Transverse colon (tissue), 4 donors: ENCODE measurements around the gene NSMCE3. TPM values are rescaled to one million over a fixed set of nuclear protein-coding genes. Genes with fewer than 3 reads are reported as not detected.

Experiments used
- DNase-seq: peaks from one replicate; pipeline ENCODE4 v3.0.0-alpha.2; 2019
- H3K27ac ChIP-seq, 4 donors: fragments of 200-600 bp; sonication (generic); 2 replicates each; pipeline ENCODE4 v1.5.1; 2016 to 2018; ENCODE audit warnings: inconsistent platforms in 4 of 4
- H3K27me3 ChIP-seq: fragments of 200-600 bp; sonication (generic); 2 replicates; pipeline ENCODE4 v1.5.1; 2017; ENCODE audit warnings: inconsistent platforms
- H3K36me3 ChIP-seq, 4 donors: fragments of 200-600 bp; sonication (generic); 2 replicates each; pipeline ENCODE4 v1.5.1; 2017 to 2019; ENCODE audit warnings: inconsistent platforms in 4 of 4
- H3K4me1 ChIP-seq, 4 donors: fragments of 200-600 bp; sonication (generic); 2 replicates each; pipeline ENCODE4 v1.5.1; 2017 to 2020; ENCODE audit warnings: inconsistent platforms in 4 of 4
- H3K4me3 ChIP-seq, 4 donors: fragments of 200-600 bp; sonication (generic); 1 replicate in 1 of 4; 2 replicates in 3 of 4; pipeline versions ENCODE4 v1.5.1 to v1.6.1; 2017 to 2019; ENCODE audit warnings: inconsistent platforms in 4 of 4
- H3K9me3 ChIP-seq, 2 donors: fragments of 200-600 bp; sonication (generic); 2 replicates each; pipeline ENCODE4 v1.5.1; 2017 to 2019; ENCODE audit warnings: inconsistent platforms in 2 of 2
- EP300 ChIP-seq: sonication (generic); formaldehyde crosslinking; IDR thresholded peaks from one replicate; pipeline ENCODE4 v1.6.1; 2017; ENCODE audit warnings: antibody characterized with exemption, low read depth
- POLR2A ChIP-seq: fragments of 450-650 bp; IDR thresholded peaks from one replicate; pipeline ENCODE4 v1.6.1; 2016; ENCODE audit warnings: antibody characterized with exemption, mild to moderate bottlenecking, moderate library complexity
- POLR2AphosphoS5 ChIP-seq, 3 donors: sonication (generic); formaldehyde crosslinking; IDR thresholded peaks; one replicate each; pipeline ENCODE4 v1.6.1; 2016; ENCODE audit warnings: antibody characterized with exemption in 3 of 3
- WGBS, 2 donors: methylation state at CpG; one replicate each; pipeline ENCODE4 v1.1.5; 2018; ENCODE audit warnings: low coverage in 1 of 2; 5-methylcytosine and 5-hydroxymethylcytosine counted together
- in situ Hi-C, 4 donors: fragments of 200-750 bp; cut with MboI; loops; one replicate each; pipeline versions ENCODE4 v1.15.0 to v1.15.1; 2017; ENCODE audit warnings: low sequenced_read_pairs in 3 of 4, low pct_ligation_motif_present in 1 of 4, low pct_unique_long_range_greater_than_20kb in 1 of 4
- intact Hi-C: fragments of 100-400 bp; cut with DNase I; formaldehyde crosslinking; loops from one replicate; pipeline ENCODE4 v1.15.1; 2023; ENCODE audit warnings: low total_unique reads
- total RNA-seq, 4 donors: library from RNA; depleted of rRNA; stranded (reverse); fragments of >200 nt; gene quantifications; one replicate each; pipeline ENCODE4 v1.1.0, GENCODE V29; 2016
- TF ChIP-seq, protein P1 (sequence below), 5 experiments: fragments of 200-600 bp in 3 of 5; fragments of 450-650 bp in 2 of 5; sonication (generic) in 3 of 5; IDR thresholded peaks; 1 replicate in 2 of 5; 2 replicates in 3 of 5; pipeline ENCODE4 v1.5.1; 2016 to 2017; ENCODE audit warnings: antibody characterized with exemption in 5 of 5, inconsistent platforms in 3 of 5, mild to moderate bottlenecking in 2 of 5, moderate library complexity in 1 of 5

Gene NSMCE3
- total RNA-seq, 4 donors from 2014 or later, result 2.2 to 8.3 (median 5.7) TPM

DNA sequence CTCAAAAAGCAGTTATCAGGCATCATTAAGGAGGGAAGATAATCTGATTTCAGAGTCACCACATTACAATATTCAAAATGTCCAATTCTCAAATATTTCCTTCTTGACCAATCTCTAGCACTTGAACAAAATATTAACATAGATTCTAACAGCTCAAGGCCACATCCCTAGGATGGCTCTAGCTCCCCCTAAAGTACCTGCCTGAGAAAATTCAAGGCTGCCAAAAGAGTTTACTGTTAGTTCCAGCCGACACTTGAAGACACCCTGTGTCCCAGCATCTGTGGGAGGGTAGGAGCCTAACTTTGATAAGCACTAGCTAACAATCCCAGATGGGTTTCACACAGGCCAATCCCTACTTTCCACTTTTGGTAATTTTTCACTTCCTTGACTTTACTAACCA is 10.4 kb downstream of the NSMCE3 start:
- H3K27me3 ChIP-seq, result no peaks in the 10 kb centered on the region
- H3K4me1 ChIP-seq, result no peaks in the 10 kb centered on the region
- H3K9me3 ChIP-seq, result no peaks in the 10 kb centered on the region
- no peak for DNase-seq
- H3K27ac ChIP-seq, result no peak overlapping the region
- H3K4me3 ChIP-seq, result no peak overlapping the region
- intact Hi-C loops (no loop called here), in situ Hi-C loops (no loop called here)
- H3K36me3 ChIP-seq, result no peaks in the 10 kb centered on the region
- TF ChIP-seq, protein P1, sequence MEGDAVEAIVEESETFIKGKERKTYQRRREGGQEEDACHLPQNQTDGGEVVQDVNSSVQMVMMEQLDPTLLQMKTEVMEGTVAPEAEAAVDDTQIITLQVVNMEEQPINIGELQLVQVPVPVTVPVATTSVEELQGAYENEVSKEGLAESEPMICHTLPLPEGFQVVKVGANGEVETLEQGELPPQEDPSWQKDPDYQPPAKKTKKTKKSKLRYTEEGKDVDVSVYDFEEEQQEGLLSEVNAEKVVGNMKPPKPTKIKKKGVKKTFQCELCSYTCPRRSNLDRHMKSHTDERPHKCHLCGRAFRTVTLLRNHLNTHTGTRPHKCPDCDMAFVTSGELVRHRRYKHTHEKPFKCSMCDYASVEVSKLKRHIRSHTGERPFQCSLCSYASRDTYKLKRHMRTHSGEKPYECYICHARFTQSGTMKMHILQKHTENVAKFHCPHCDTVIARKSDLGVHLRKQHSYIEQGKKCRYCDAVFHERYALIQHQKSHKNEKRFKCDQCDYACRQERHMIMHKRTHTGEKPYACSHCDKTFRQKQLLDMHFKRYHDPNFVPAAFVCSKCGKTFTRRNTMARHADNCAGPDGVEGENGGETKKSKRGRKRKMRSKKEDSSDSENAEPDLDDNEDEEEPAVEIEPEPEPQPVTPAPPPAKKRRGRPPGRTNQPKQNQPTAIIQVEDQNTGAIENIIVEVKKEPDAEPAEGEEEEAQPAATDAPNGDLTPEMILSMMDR (IDR thresholded peaks at IDR 0.05), result no peak
- TF ChIP-seq POLR2A, result no peak
- TF ChIP-seq EP300, result no peak
- no peak for TF ChIP-seq POLR2AphosphoS5 (IDR thresholded peaks at IDR 0.05)
- WGBS, 2 donors, result 0 to 38% methylated on average over 1 of the region's 1 CpG

DNA sequence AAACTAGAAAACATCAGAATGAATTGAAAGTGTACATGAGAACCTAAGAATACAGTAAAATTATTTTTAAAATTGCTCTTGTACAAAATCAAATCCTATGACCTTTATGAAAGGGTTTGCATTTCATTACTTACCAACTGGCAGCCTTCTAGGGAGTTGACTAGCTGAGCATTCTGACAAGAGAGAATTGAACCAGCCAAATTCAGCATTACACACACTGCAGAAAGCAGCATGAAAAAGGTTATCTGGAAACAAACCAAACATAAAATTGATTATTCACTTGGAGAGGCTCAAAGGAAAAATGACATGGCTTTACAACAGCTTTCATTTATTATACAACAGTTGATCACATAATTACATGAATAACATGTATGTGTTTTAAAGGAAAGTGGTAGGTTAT is 17.4 kb downstream of the NSMCE3 start:
- no peaks in the 10 kb centered on the region for H3K4me1 ChIP-seq
- intact Hi-C loops, result no loop called here
- H3K9me3 ChIP-seq, result no peaks in the 10 kb centered on the region
- TF ChIP-seq, protein P1 (IDR thresholded peaks at IDR 0.05), result no peak
- TF ChIP-seq POLR2AphosphoS5 (IDR thresholded peaks at IDR 0.05) (no peak), EP300 (no peak)
- in situ Hi-C loops, result no loop called here
- no peak for DNase-seq
- H3K4me3 ChIP-seq, result no peak overlapping the region
- H3K36me3 ChIP-seq, result no peaks in the 10 kb centered on the region
- no peaks in the 10 kb centered on the region for H3K27me3 ChIP-seq
- H3K27ac ChIP-seq, result no peak overlapping the region

DNA sequence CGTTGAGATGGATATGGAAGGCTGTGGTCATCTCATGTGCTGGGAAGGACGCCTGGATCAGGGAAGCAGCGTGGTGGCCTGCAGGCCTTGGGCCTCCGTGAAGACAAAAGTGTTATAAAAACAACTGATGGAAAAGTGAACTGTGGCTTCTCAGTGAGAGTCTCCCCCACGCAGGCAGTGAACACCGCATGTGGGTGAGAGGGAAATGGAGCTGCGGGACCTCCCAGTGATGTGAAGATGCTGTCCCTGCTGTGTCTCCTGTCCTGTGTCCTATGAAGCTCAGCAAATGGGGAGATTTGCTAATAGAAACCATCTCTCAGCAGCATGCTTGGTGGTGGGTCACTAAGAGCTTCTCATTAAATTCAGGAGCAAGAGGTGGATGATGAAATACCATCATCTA is 25.1 kb downstream of the NSMCE3 start:
- WGBS, 2 donors, result 90 to 93% methylated on average over 2 to 7 of the region's 7 CpGs
- TF ChIP-seq POLR2AphosphoS5 (IDR thresholded peaks at IDR 0.05) (no peak), POLR2A (no peak), EP300 (no peak)
- TF ChIP-seq, protein P1 (IDR thresholded peaks at IDR 0.05), result no peak
- H3K9me3 ChIP-seq, result no peaks in the 10 kb centered on the region
- H3K36me3 ChIP-seq, result no peaks in the 10 kb centered on the region
- H3K4me1 ChIP-seq, result no peaks in the 10 kb centered on the region
- intact Hi-C loops (no loop called here), in situ Hi-C loops (no loop called here)
- no peaks in the 10 kb centered on the region for H3K27me3 ChIP-seq
- H3K27ac ChIP-seq, result no peak overlapping the region
- no peak overlapping the region for H3K4me3 ChIP-seq
- DNase-seq, result no peak

DNA sequence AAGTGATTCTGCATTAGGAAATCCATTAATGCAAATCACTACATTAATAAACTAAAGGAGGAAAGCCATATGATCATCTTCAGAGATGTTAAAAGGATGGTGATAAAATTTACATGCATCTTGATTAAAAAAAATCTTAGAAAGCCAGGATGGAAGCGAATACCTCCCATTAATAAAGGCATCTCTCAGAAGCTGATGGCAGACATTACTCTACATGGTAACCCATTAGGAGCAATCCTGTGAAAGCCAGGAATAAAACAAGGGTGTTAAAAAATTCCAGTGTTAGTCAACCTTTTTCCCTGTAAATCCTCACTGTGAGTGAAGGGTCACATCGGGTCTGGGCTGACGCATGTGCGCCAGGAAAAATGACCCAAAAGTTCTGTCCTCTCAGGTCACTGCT is 25.5 kb downstream of the NSMCE3 start:
- Histone ChIP-seq H3K36me3 (no peaks in the 10 kb centered on the region), H3K4me3 (no peak overlapping the region), H3K27me3 (no peaks in the 10 kb centered on the region), H3K9me3 (no peaks in the 10 kb centered on the region), H3K4me1 (no peaks in the 10 kb centered on the region), H3K27ac (no peak overlapping the region)
- WGBS, 2 donors, result 92% methylated on average over 4 of the region's 4 CpGs
- no peak for TF ChIP-seq POLR2A
- TF ChIP-seq EP300, result no peak
- in situ Hi-C loops, result no loop called here
- intact Hi-C loops, result no loop called here
- no peak for DNase-seq

DNA sequence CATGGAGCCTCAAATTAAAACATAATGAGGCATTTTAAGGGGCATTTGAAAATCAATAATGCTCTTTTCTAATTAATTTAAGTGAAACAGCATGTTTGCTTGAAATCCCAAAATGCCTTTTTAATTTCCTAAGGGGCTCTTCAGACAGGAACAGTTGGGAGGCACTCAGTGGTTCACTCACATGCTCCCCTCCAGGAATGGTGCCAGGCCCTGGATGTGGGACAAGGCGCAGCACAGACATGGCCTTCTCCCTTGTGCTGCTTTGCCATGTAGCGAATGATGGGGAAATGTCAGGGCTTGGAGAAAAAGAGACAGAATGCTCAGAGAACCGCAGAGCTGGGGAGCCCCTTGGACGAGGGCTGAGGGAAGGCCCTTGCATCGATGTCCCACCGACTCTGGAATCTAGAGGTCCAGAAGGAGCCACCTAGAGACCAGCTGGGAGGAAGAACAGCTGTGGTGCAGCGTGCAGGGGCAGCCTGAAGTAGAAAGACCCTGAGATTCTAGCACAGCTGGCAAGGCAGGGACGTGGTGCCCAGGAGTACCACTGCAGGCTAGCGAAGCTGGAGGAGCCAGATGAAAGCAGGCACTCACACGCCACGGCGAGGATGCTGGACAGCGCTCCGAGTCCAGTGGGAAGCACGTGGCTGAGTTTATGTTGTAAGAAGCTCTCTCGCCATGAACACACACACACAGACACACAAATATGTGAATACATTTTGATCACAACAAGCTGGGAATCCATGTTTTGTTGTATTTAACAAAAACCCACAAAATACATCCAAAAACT is 27.0 kb downstream of the NSMCE3 start:
- WGBS, 2 donors, result 82 to 83% methylated on average over 7 to 16 of the region's 16 CpGs
- Histone ChIP-seq H3K4me1 (no peaks in the 10 kb centered on the region), H3K36me3 (no peaks in the 10 kb centered on the region), H3K27me3 (no peaks in the 10 kb centered on the region), H3K4me3 (no peak overlapping the region), H3K27ac (no peak overlapping the region), H3K9me3 (no peaks in the 10 kb centered on the region)
- TF ChIP-seq EP300 (no peak), POLR2A (no peak), POLR2AphosphoS5 (IDR thresholded peaks at IDR 0.05) (no peak)
- TF ChIP-seq, protein P1 (IDR thresholded peaks at IDR 0.05), result no peak
- DNase-seq, result no peak
- intact Hi-C loops (no loop called here), in situ Hi-C loops (no loop called here)
